NCI-H2081 (cell line): ENCODE data around the gene METTL17.
A peak's percentile ranks its signal among the peaks of the same experiment; 100 is the strongest.
"Not testable (repeated sequence)": the region's sequence is repeated elsewhere in the genome, so short reads cannot be mapped to it uniquely, and the experiment has no call there.

Experiments
- DNase-seq, 2 experiments: peaks; one replicate each; lab custom pipeline; 2025; lab: John Stamatoyannopoulos, UW

METTL17 gene

DNA sequence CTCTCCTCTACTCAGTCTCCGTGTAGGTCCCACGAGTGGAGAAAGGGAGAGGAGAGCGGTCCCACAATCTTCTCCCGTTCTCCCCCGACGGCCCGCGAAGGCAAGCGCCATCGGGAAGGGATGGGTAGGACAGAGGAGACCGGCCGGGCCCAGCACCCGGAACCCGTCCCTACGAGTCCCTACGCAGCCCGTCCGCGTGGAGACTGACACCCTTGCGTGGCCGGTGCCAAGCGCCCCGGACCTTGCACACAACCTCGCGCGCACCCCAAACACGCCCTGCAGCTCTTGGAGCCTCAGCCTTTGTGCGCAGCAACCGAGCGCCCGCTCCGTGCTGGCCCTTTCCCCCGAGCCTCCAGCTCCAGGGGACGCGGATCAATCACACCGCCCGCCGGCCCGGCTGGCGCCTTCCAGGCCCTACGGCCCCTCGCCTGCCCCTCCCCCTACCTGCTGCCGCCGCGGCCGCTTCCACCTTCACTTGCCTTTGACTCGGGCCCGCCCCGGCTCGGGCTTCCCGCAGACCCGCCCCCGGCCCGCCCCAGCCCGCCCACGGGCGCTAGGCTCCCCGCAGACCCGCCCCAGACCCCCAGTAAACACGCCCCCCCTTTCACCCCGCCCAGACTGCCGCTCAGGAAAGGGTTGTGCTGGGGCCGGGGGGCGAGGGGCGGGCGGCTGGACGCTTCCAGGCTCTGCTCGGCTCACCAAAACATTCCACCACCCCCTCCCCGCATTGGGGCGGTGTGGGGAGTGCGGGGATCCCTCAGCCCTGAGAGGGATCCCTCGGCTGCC, 35.0 kb downstream of the METTL17 start, which contains the start of gene NDRG2:
TSS of gene NDRG2 (minus strand) at position 477 of the 786 bp plus-strand sequence. CDS start 1,746 bp downstream, outside the sequence.
- DNase-seq = peak in 1 of 2 experiments; percentile 5

DNA sequence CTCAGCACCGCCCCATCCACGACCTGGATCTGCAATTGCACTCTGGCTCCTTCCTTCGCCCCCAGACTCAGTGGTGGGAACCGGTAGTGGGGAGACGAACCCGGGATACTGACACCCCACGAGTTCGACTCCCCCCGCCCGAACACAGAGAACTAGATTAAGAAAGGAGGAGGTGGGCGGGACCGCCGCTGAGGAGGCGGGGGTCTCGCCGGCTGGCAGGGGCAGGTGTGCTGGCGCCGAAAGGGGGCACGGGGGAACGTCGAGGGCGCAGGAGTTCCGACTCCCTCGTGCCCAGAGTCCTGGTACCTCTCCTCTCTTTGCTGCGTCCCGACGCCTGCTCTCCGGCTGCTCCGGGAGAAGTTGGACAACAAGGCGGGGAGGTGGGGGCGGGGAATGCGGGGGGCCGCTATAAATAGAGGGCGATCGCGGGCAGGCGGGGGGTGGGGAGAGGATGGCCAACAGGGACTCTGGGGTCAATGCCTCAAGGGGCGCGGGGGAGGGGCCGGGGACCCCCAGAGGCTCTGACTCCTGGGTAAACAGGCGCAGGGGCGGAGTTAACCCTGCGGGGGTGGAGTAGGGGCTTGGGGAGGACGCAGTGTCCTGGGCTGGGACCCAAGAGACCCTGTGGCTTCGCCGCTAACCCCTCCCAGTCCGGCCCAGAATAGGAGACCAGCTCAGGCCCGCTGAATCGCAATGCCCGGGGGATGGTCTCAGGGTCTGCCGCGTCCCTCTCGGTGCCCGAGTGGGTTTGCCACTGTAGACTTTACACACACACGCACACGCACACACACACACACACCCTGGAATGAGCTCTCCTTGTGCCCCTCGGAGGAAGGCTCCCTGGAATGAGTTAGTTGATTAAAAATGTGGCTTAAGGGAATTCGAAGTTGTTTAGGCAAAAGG, 35.8 kb downstream of the METTL17 start:
- no peak for DNase-seq

DNA sequence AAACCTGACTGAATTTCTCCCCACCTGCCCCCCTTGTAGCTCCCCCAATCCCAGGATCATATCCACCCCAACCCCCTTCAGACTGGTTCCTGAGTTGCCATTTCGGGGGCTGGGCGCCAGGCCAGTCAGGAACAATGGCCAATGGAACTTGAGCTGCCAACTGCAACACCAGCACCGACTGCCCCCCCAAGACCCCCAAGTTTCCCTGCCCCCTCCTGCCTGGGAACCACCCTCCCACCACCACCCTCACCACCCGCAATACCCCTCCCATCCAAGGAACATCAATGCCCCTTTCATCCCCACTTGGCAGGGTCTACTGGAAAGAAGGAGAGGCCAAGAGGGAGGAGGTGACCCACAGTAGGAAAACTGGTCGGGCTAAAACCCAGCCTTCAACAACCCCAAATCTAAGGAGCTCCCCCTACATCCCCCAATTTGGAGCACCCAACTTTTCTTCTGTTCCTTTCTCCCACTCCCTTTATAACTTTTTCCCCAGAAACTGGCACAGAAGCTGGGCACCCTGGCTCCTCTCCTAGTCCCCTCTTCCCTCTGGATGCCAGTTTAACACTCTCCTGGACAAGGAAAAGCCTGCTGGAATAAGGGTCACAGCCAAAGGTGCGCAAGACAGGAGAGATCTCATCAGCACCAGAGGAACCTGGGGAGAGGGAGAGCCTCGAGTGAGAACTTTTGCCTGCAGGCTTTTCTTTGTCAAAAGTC, 36.7 kb downstream of the METTL17 start:
- no peak for DNase-seq

DNA sequence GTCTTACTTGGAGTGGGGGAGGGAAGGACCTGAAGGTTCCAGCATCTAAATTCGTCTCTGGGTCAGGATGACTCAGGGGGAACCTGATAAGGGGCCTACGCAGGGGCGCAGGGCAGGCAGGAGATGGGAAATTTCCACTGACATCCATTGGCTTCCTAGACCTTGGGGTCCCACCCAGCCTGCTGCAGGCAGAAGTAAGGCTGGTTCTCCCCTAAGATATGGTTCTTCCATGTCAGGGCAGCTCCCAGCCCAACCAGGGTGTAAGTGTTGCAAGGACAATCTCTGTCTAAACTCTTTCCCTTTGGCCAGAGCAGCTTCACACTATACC, 37.2 kb downstream of the METTL17 start:
- no peak for DNase-seq

DNA sequence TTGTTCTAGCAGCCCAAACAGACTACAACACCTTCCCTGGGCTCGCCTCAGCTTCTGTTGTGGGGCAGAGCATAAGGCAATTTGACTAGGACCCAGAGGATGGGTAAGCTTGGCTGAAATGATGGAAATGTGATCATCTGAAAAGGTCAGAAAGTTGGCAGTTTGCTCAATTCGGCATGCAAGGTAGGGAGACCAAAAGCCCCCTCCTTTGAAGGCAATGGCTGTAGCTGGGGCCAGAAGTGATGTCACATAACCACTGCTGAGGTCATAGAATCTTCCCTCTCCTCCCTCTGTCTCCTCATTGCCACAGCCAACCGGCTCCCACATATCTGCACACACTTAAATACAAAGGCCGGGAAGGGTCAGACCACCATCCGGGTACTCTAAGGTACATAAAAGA, 40.1 kb downstream of the METTL17 start, which contains the start of gene TPPP2:
TSS of gene TPPP2 (plus strand) at position 301 of the 400 bp plus-strand sequence. CDS start 365 bp downstream, outside the sequence.
- DNase-seq = no peak

DNA sequence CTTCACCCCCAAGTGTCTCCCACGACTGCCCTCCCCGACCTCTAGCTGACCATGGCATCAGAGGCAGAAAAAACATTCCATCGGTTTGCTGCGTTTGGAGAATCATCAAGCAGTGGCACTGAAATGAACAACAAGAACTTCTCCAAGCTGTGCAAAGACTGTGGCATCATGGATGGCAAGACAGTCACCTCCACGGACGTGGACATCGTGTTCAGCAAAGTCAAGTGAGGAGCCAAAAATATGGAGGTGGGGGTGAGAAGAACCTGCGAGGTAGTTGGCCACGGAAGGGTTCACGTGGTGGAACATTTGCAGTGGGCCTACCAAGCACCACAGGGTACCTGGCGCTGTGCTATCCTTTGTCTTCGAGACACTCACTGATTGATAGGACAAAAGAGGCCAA, 40.8 kb downstream of the METTL17 start:
- no peak for DNase-seq

DNA sequence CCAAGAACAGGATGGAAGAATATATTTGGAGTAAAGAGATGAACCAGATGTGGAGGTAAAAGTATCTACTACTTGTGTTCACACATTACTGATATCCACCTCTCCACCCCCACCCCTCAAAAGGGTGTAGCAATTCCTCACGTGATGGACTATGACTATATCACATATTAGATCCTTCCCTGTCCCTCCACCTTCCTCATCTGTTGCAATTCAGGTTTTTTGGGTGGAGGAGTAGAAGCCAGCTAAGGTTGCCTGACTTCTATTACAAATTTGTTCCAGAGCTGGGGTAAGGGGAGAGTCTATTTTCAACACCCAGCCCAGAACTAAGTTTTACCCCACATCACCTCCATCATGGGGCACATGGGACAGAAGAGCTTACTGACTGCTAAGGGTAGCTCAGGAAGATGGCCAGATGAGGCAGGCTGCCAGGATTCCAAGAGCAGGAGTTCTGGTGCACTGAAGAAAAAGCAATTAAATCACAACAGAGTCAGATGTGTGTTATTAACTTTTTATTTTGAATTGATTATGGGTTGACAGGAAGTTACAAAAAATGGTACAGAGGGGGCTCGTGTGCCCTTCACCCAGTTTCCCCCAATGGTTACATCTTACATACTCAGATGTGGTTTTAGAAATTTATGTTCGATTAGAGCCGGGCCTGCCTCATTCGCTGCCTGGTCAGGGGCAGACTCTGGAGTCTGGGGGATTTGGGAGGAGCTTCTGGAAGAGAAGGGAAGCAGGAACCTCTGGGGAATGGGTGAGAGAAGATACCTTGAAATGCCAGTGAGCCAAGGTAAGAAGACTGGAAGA, 42.7 kb downstream of the METTL17 start:
- DNase-seq = no peak

DNA sequence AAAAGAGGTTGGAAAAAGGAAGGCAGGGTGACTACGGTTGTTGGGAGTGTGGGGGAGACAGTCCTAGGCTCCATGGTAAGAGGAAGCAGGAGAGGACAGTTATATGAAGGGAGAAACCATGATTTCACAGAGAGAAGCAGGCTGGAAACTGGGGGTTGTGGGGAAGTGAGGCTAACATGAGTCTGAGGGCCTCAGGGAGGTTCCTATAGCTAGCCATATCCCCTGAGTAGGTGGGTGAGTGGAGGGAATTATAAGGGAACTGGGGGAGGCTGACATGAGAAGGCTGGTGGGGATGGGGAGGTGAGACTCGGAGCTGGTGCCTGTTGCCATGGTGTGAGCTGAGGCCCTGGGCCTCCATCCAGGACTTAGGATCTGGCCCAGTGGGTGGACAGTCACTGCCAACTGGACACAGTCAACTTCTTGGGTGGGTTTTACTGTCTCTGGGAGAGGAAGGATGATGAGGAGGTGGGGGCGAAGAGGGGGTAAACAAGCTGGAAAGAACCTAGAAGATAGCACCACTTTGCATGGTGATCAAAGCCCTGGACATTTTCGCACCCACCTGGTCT, 43.4 kb downstream of the METTL17 start:
- DNase-seq = no peak

DNA sequence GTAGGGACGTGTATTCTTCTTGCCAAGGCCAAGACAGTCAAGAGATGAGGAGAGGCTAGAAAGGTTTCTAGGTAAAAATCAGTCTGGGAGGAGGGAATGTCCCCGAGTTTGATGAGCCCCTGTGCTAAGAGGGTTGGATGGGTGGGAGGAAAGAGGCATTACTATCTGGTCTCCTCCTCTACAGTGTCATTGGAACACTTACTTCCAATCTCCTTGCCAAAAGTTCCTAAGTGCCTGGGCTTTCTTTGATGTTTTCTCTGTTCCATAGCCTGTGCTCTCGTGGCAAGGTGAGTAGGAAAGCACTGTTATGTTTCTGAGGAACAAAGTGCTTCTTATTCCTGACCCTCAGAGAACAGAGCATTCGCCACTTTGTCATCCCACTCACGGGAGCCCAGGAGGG, 44.9 kb downstream of the METTL17 start, which contains the start of gene RNASE13:
TSS of gene RNASE13 (minus strand) at position 101 of the 400 bp plus-strand sequence. CDS start 519 bp downstream, outside the sequence.
- DNase-seq = no peak

DNA sequence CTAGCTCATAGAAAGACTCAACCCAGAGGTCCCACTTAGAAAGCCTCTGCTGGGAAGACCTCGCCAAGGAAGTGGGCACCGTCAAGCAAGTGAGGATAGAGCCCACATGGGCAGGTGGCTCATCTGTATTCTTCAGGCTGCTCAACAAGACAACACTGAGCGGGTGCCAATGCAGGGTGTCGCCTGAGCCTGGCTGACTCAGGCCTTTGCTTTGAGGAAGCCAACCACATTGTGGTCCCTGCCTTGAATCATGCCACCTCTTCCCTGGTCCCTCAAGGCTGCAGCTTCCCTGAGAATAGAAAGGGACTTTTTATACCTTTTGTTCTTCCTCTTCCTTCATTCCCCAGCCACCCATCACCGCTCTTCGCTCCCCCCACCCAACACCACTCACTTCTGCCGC, 47.0 kb downstream of the METTL17 start:
- DNase-seq = no peak

DNA sequence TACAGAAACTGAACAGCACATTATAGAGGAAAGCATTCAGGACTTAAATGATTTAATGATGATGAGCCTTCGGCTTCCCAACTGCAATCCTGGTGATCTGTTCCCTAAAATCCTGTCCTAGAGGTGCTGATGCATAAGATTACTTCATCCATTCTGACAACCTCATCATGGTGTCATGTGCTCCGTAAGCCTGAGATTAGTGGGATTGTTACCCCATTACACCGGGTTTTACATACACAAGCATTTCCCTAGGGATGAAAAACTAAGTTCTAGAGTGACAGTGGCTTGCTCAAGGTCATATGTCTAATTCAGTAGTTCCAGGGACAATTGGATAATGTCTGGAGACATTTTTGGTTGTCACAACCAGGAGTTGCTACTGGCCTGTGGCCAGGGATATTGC, 47.4 kb downstream of the METTL17 start:
- no peak for DNase-seq

DNA sequence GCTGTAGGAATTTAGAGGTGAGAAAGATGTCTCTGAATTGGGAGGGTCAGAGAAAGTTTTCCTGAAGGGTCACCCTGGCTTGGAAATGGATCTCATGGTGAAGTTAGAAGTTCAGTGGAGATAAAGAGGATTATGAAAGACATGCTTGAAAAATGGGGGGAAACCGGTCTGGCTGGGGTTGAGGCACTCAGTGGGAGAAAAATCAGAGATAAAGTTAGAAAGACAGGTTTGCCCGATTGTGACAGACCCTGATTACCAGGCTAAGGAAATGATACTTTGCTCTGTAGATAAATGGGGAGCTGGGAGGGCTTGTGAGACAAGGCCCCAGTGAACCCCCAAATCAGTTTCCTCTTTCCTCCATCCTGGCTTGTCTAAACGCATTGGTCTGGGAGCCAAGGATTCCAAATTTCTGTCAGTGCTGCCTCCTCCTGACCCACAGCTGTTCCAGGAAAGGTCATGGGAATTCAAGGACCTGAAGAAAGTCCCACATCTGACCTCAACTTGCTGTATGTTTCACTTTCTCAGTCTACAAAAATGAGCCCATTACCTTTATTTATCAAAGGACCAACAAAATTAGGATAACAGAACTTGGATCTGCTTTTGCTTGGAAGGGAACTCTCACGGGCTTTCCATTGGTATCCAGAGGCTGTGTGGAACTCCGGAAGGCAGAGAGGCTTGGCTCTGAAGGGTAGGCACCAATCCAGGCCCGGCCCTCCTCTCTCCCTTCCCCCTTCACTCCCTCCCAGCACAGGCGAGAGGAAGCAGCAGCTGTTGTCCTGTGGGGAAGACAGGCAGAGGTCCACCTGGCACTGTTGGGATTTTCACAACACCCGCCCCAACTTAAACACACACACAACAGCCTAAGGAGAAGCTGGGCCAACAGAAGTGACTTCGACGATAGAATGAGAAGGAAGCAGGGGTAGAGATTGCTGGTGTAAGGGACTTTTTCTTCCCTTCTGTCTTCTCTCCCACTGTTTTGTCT, 49.0 kb downstream of the METTL17 start:
- no peak for DNase-seq

DNA sequence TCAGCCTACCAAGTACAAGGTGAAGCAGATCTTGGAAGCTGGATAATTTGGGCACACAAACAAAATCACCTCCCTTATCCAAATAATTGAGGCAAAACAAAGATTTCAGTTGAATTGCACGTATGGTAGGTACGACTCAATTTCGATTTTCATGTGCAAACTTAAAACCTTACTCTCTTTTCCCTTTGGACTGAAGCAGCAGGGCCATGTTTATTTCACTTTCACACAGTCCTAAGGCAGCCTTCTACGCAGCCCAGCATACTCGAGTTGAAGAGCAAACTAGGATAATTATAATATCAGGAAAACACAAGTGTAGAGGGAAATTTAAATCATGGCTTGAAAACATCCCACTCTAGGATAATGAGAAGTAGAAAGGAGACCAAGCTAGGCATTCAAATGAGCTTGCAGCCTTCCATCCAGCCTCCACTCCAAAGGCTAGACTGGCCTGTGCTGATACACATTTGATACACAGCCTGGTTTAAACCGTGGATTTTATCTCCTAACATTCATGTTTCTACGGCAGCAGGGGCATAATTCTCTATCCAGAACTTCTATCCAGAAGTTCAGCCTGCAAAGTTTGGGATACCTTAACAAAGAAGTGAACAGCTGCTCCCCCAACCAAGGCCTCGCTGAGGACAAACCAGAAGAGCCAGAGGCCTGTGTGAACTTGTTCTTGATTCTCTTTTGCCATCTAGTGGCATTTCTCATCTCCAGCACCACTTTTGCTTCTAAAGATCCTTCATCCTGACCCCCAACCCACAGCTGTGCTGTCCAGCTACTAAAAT, 50.0 kb downstream of the METTL17 start:
- peak in 1 of 2 experiments; percentile 2 for DNase-seq

DNA sequence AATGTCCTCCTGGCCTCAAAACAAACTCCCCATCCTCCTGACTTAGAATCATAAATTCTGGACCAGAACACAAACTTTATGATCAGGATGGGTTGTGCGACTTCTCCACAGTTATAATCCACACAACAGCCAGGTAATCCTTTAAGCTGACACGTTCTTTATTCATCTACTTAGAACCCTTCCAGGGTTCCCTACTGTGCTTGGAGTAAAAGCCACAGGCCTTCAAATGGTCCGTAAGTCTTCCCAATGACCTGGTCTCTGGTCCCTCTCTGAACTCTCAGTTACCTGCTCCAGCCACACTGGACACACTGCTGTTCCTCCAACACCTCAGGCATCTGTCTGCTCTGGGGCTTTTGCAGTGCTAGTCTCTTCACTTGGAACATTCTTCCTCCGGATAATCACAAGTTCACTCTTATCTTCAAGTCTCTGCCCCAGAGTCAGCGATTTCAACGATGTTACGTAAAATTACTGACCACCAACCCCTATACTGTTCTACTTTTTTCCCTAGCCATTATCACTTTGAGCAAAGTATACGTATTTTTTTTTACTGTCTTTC, 50.7 kb downstream of the METTL17 start:
- no peak for DNase-seq

DNA sequence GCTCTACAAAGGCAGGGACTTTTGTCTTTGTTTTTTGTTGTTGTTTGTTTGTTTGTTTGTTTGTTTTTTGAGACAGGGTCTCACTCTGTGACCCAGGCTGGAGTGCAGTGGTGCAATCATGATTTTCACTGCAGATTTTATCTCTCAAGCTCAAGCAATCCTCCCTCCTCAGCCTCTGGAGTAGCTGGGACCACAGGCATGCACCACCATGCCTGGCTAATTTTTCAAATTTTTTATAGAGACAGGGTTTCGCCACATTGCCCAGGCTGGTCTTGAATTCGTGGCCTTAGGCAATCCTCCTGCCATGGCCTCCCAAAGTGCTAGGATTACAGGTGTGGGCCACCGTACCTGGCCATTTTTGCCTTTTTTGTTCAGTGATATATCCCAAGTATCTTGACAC, 51.2 kb downstream of the METTL17 start:
- not testable (repeated sequence) for DNase-seq

DNA sequence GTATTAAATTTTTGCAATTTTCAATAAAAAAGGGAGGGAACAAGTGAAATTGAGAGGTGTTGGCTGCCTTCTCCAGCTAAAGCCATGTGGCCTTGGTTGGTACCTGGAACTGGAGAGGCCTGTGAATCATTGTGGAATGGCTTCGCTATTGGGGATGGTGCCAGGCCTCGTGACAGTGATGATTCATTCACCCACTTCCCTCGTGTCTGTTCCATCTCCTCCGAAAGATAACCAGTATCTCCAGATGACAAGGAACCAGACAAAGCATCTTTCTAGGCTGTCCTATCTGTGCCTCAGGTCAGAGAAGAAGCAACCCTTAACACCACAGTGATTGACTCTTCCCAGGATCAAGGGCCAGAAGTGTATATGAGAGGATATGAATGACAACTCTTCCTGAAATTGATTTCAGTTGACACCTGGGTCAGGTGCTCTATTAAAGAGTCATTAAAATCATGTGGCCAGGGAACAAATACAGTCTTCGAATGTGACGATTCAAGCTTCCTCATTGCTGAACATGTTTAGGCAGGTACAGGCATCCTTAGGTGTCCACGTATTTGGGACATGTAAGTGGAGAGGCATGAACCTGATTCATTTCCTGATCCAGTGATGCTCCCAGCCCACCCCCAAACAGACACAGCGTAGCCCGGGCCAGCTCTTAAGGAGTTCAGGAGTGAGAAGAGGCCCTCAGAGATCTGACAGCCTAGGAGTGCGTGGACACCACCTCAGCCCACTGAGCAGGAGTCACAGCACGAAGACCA, 52.1 kb downstream of the METTL17 start, which contains the start of gene RNASE7:
TSS of gene RNASE7 (plus strand) at position 687 of the 758 bp plus-strand sequence. CDS start 631 bp downstream, outside the sequence.
- no peak for DNase-seq

DNA sequence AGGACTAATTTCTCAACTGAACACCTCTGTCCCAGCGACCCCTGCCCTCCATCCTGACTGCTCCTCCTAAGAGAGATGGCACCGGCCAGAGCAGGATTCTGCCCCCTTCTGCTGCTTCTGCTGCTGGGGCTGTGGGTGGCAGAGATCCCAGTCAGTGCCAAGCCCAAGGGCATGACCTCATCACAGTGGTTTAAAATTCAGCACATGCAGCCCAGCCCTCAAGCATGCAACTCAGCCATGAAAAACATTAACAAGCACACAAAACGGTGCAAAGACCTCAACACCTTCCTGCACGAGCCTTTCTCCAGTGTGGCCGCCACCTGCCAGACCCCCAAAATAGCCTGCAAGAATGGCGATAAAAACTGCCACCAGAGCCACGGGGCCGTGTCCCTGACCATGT, 53.1 kb downstream of the METTL17 start:
- no peak for DNase-seq
